ENCODE results near the gene CAMTA1. TPM values are rescaled to one million over a fixed set of nuclear protein-coding genes. Genes with fewer than 3 reads are reported as not detected.

CAMTA1 gene
- total RNA-seq, 1 donor from 2014 or later = 47.9 TPM

DNA sequence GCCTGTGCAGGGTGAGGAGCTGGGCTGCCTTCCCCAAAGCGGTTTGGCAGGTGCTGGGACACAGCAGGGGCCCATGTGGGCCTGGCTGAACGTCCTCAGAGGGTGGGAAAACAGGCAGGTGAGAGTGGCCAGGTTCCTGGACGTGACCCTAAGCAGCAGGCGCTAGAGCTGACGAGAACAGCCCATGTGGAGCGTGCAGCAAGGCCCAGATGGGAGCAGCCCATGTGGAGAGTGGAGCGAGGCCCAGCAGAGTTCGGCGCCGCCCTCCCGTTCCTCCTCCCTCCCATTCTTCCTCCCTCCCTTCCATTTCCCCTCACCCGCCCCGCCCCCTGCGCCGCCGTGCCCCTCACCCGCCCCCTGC is 671.4 kb downstream of the CAMTA1 start:
- Histone ChIP-seq H3K4me1 (peaks cover 10% of the 10 kb centered on the region), H3K27ac (no peak overlapping the region), H3K27me3 (ENCODE audit: low read depth) (peaks cover 6% of the 10 kb centered on the region), H3K4me3 (no peak overlapping the region), H3K9me3 (no peaks in the 10 kb centered on the region), H3K36me3 (no peaks in the 10 kb centered on the region)
- TF ChIP-seq CTCF (IDR thresholded peaks at IDR 0.05) = no peak
- no peak for DNase-seq
- intact Hi-C loops (cut with DNase I) = no loop called here
- ATAC-seq = no peak

DNA sequence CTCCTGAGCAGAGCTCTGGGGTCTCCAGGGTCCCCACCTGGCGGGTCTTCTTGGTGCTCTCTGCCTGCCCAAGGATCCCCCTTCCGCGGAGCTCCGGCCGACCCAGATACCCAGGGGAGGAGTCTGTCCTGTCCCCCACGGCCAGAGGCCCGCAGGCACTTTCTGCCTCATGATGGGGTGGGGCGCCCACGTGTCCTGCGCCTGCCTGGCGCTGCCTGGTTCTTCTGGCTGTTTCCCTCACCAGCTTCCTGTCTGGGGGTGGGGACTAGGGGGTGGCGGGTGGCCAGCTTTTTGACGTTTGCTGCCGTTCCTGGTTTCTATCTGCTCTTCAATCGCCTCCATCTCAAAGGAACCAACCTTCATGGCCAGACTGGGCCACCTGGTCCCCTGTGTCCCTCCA is 672.6 kb downstream of the CAMTA1 start:
- Histone ChIP-seq H3K4me1 (peaks cover 10% of the 10 kb centered on the region), H3K9me3 (no peaks in the 10 kb centered on the region), H3K27ac (no peak overlapping the region), H3K4me3 (no peak overlapping the region), H3K36me3 (no peaks in the 10 kb centered on the region), H3K27me3 (ENCODE audit: low read depth) (peaks cover 6% of the 10 kb centered on the region)
- no peak for DNase-seq
- intact Hi-C loops (cut with DNase I) = no loop called here
- TF ChIP-seq CTCF (IDR thresholded peaks at IDR 0.05) = no peak
- ATAC-seq = no peak

DNA sequence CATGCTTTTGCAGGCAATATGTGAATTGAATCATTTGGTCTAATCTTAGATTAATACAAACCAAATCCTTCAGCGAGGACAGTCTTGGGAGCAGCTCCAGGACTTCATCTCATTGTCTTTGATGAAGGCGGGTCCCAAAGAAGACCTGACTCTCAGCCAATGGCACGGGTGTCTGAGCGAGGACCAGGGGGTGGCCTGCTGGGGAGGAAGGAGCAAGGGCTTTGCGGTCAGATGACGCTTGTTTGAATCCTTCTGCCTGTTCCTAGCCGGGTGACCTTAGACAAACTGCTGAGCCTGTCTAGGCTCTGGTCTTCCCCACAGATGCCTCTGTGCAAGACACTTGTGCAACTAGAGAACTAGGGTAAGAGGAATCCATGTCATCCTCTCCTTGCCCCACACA is 673.7 kb downstream of the CAMTA1 start:
- Histone ChIP-seq H3K36me3 (no peaks in the 10 kb centered on the region), H3K27me3 (ENCODE audit: low read depth) (peaks cover 6% of the 10 kb centered on the region), H3K9me3 (no peaks in the 10 kb centered on the region), H3K27ac (no peak overlapping the region), H3K4me3 (no peak overlapping the region), H3K4me1 (peaks cover 10% of the 10 kb centered on the region)
- intact Hi-C loops (cut with DNase I) = no loop called here
- ATAC-seq = no peak
- no peak for TF ChIP-seq CTCF (IDR thresholded peaks at IDR 0.05)
- DNase-seq = no peak

DNA sequence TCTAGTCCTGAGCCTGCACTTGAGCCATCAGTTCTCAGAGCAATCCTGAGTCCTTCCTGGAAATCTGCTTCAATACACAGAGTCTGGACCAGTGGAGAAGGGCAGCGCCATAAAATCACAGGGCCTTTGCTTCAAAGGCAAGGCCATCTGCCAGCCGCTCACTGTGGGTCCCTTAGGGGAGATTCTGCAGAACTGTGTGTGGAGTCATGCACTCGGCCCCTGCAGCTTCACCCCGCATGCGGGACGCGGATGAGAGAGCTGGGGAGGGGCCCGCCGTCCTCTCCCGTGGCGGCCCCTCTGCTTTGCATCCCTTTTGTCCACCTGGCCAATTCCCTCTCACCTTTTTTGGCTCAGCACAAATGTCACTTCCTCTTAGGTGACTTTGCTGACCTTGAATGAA is 674.7 kb downstream of the CAMTA1 start:
- TF ChIP-seq CTCF (IDR thresholded peaks at IDR 0.05) = no peak
- H3K9me3 ChIP-seq = no peaks in the 10 kb centered on the region
- no peak overlapping the region for H3K4me3 ChIP-seq
- DNase-seq (no peak), ATAC-seq (no peak)
- intact Hi-C loops (cut with DNase I) = no loop called here
- peaks cover 6% of the 10 kb centered on the region for H3K27me3 ChIP-seq (ENCODE audit: low read depth)
- no peak overlapping the region for H3K27ac ChIP-seq
- H3K4me1 ChIP-seq = peaks cover under 1% of the 10 kb centered on the region
- H3K36me3 ChIP-seq = no peaks in the 10 kb centered on the region

DNA sequence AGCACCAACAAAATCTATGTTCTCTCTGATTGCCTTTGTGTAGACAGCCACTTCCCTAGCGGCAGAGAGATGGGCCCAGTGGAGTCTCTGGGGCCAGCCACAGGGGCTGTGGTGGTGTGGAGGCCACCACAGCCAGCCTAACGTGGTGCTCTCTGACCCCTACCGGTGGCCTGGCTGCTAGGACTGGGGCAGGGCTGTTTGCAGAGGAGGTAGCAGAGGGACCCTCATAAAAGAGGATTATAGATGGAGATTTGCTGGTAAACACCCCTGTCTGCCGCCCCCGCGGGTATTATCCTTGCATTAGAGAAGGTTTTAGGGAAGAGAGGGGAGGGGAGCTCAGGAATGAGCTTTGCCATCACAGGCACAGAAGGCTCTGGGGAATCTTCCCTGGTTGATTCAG is 675.6 kb downstream of the CAMTA1 start:
- ATAC-seq = no peak
- no peak overlapping the region for H3K4me3 ChIP-seq
- no peaks in the 10 kb centered on the region for H3K9me3 ChIP-seq
- no peaks in the 10 kb centered on the region for H3K36me3 ChIP-seq
- no peak overlapping the region for H3K27ac ChIP-seq
- intact Hi-C loops (cut with DNase I) = no loop called here
- no peak for DNase-seq
- no peaks in the 10 kb centered on the region for H3K4me1 ChIP-seq
- no peak for TF ChIP-seq CTCF (IDR thresholded peaks at IDR 0.05)
- H3K27me3 ChIP-seq (ENCODE audit: low read depth) = peaks cover 6% of the 10 kb centered on the region

GRCh38 chr1:7462617-7463016 is 677.4 kb downstream of the CAMTA1 start:
- no peak for TF ChIP-seq CTCF (IDR thresholded peaks at IDR 0.05)
- intact Hi-C loops (cut with DNase I) = no loop called here
- ATAC-seq = no peak
- Histone ChIP-seq H3K9me3 (no peaks in the 10 kb centered on the region), H3K27ac (no peak overlapping the region), H3K36me3 (no peaks in the 10 kb centered on the region), H3K4me3 (no peak overlapping the region), H3K27me3 (ENCODE audit: low read depth) (peaks cover 6% of the 10 kb centered on the region), H3K4me1 (no peaks in the 10 kb centered on the region)
- DNase-seq = no peak

All from lower lobe of right lung (tissue), 2 donors.